Measurements from ENCODE around the gene TRPM8.
"Not testable (repeated sequence)": the region's sequence is repeated elsewhere in the genome, so short reads cannot be mapped to it uniquely, and the experiment has no call there.

TRPM8 gene

GRCh38 chr2:233917116-233917515, at the start of gene TRPM8:
TSS of gene TRPM8 (plus strand) at chr2:233917373. CDS start at chr2:233926538, 9,165 bp downstream.
- DNase-seq (ENCODE audit: low read depth): no peak

- DNase-seq (ENCODE audit: low read depth): peak; percentile 29
Observed at GRCh38 chr2:233867993-233868532, 49.1 kb upstream of the TRPM8 start, which contains the start of gene MSL3B. TSS of gene MSL3B (minus strand) at chr2:233868386.

- DNase-seq (ENCODE audit: low read depth): no peak
Observed at GRCh38 chr2:233871432-233871831, 45.7 kb upstream of the TRPM8 start.

- DNase-seq (ENCODE audit: low read depth): not testable (repeated sequence)
Observed at GRCh38 chr2:233872125-233872524, 45.0 kb upstream of the TRPM8 start.

- DNase-seq (ENCODE audit: low read depth): no peak
Observed at GRCh38 chr2:233882353-233882752, 34.8 kb upstream of the TRPM8 start.

- DNase-seq (ENCODE audit: low read depth): no peak
Observed at GRCh38 chr2:233892793-233893192, 24.4 kb upstream of the TRPM8 start.

GRCh38 chr2:233896253-233896652, 20.9 kb upstream of the TRPM8 start:
- DNase-seq (ENCODE audit: low read depth): not testable (repeated sequence)

GRCh38 chr2:233901367-233901766, 15.8 kb upstream of the TRPM8 start:
- no peak for DNase-seq (ENCODE audit: low read depth)

GRCh38 chr2:233901884-233902283, 15.3 kb upstream of the TRPM8 start:
- DNase-seq (ENCODE audit: low read depth): no peak

GRCh38 chr2:233905945-233906344, 11.2 kb upstream of the TRPM8 start:
- no peak for DNase-seq (ENCODE audit: low read depth)

- DNase-seq (ENCODE audit: low read depth): no peak
Observed at GRCh38 chr2:233907627-233908026, 9.5 kb upstream of the TRPM8 start.

GRCh38 chr2:233912691-233913423, 4.3 kb upstream of the TRPM8 start:
- DNase-seq (ENCODE audit: low read depth): no peak

GRCh38 chr2:233915128-233915527, 2.0 kb upstream of the TRPM8 start:
- no peak for DNase-seq (ENCODE audit: low read depth)

GRCh38 chr2:233919319-233919718, 2.1 kb downstream of the TRPM8 start:
- DNase-seq (ENCODE audit: low read depth): no peak

- no peak for DNase-seq (ENCODE audit: low read depth)
Observed at GRCh38 chr2:233919938-233920337, 2.8 kb downstream of the TRPM8 start.

GRCh38 chr2:233922471-233922870, 5.3 kb downstream of the TRPM8 start:
- DNase-seq (ENCODE audit: low read depth): no peak

GRCh38 chr2:233925402-233925801, 8.2 kb downstream of the TRPM8 start:
- no peak for DNase-seq (ENCODE audit: low read depth)

- DNase-seq (ENCODE audit: low read depth): no peak
Observed at GRCh38 chr2:233926806-233927205, 9.6 kb downstream of the TRPM8 start.

GRCh38 chr2:233928594-233929351, 11.6 kb downstream of the TRPM8 start:
- DNase-seq (ENCODE audit: low read depth): no peak

GRCh38 chr2:233929352-233930022, 12.3 kb downstream of the TRPM8 start:
- no peak for DNase-seq (ENCODE audit: low read depth)

- no peak for DNase-seq (ENCODE audit: low read depth)
Observed at GRCh38 chr2:233934524-233934923, 17.4 kb downstream of the TRPM8 start.

GRCh38 chr2:233935426-233935825, 18.3 kb downstream of the TRPM8 start:
- no peak for DNase-seq (ENCODE audit: low read depth)

- DNase-seq (ENCODE audit: low read depth): no peak
Observed at GRCh38 chr2:233936089-233936488, 18.9 kb downstream of the TRPM8 start.

Measured in fibroblast of the conjunctiva (primary cell).